Ovary (tissue), 9 donors: ENCODE results near the gene PZP. TPM values are rescaled to one million over a fixed set of nuclear protein-coding genes. Genes with fewer than 3 reads are reported as not detected.
"Not testable (repeated sequence)": the region's sequence is repeated elsewhere in the genome, so short reads cannot be mapped to it uniquely, and the experiment has no call there.

Experiments
- DNase-seq, 5 donors: peaks; one replicate each; pipeline ENCODE4 v3.0.0-alpha.2; 2019 to 2020
- H3K27ac ChIP-seq, 2 donors: fragments of 200-600 bp; one replicate each; pipeline versions ENCODE4 v1.5.1 to v1.8.0; 2019 to 2022
- H3K27me3 ChIP-seq: fragments of 200-600 bp; one replicate; pipeline ENCODE4 v1.8.0; 2022
- H3K36me3 ChIP-seq: fragments of 200-600 bp; sonication (generic); one replicate; pipeline ENCODE4 v1.5.1; 2019
- H3K4me1 ChIP-seq: one replicate; pipeline ENCODE4 v1.8.1; 2013; ENCODE audit warnings: mild to moderate bottlenecking, moderate library complexity; ENCODE audit not compliant: insufficient read depth
- H3K4me3 ChIP-seq: fragments of 200-600 bp; sonication (generic); one replicate; pipeline ENCODE4 v1.5.1; 2017
- H3K9me3 ChIP-seq, 2 donors: fragments of 200-600 bp in 1 of 2; sonication (generic) in 1 of 2; one replicate each; pipeline versions ENCODE4 v1.5.1 to v1.8.1; 2013 to 2019; ENCODE audit warnings: mild to moderate bottlenecking in 1 of 2, moderate library complexity in 1 of 2
- EP300 ChIP-seq: sonication (generic); formaldehyde crosslinking; IDR thresholded peaks from one replicate; pipeline ENCODE4 v1.6.1; 2017; ENCODE audit warnings: antibody characterized with exemption
- POLR2A ChIP-seq: fragments of 450-650 bp; IDR thresholded peaks from one replicate; pipeline ENCODE4 v1.6.1; 2017; ENCODE audit warnings: antibody characterized with exemption, mild to moderate bottlenecking, moderate library complexity
- WGBS, 3 donors: extraction: QIAGEN DNeasy Blood & Tissue Kit in 1 of 3; methylation state at CpG; one replicate each; pipeline versions ENCODE4 v1.1.5 to v1.1.7; 2013 to 2017; 5-methylcytosine and 5-hydroxymethylcytosine counted together
- intact Hi-C, 4 donors: fragments of 100-400 bp; cut with DNase I; formaldehyde crosslinking; loops; one replicate each; pipeline versions ENCODE4 v1.11.0 to v1.15.1; 2022 to 2023
- polyA plus RNA-seq, 2 donors: library from polyadenylated mRNA; stranded (reverse); fragments of 200-250 nt in 1 of 2; fragments of 350-450 nt in 1 of 2; fragmentation: Illumina TruSeq in 1 of 2; extraction: RNeasy Lipid Tissue Mini Kit (QIAGEN cat#74804) in 1 of 2; gene quantifications; one replicate each; pipeline ENCODE4 v1.2.3, GENCODE V29; 2013 to 2014
- total RNA-seq, 7 donors: library from RNA; depleted of rRNA in 2 of 7; stranded (reverse); fragments of >200 nt in 2 of 7; fragmentation: NEBNext Ultra II Directional in 3 of 7; extraction: Animal tissue kit (Norgen Biotek cat#: 25700) in 3 of 7; gene quantifications; one replicate each; pipeline versions ENCODE4 v1.1.0 to v1.2.4, GENCODE V29; 2016 to 2023
- TF ChIP-seq, protein P1 (sequence below), 3 donors: fragments of 450-650 bp in 2 of 3; fragments of 200-600 bp in 1 of 3; IDR thresholded peaks; one replicate each; pipeline versions ENCODE4 v1.5.1 to v1.8.0; 2016 to 2022; ENCODE audit warnings: antibody characterized with exemption in 3 of 3, mild to moderate bottlenecking in 1 of 3
- donor health status: DM: no; HTN: no; CAD: no; lungs with moderate emphysema.
- donor health status: DM: no; HTN: no; CAD: no.
- donor health status: Bipolar disorder and iron deficiency.
- donor health status: DM: yes; HTN: yes; CAD: no.
- donor health status: DM: no; HTN: no; CAD: no.
- donor health status: DM: yes; HTN: yes; CAD: no.

The PZP gene
- total and polyA plus RNA-seq, 9 donors, result 0.11 to 1.1 (median 0.21) TPM; not detected in 1

DNA sequence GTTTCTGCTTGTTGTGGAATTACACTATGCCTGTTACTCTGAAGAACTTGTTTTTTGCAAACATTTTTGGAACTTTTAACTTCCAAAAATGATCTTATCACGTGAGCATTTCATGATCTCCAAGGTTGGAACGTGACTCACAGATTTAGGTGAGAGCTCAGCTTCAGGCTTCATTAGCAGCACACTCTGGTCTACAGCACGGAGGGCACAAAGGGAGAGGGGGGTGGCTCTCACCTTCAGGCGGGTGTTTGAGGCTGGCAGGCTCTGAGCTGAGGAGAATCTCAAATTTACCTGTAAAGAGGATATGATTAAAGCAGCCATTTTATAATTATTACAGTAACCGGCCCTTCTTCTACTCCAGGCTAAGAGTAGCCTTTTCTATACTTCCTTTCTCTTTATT, 45.3 kb upstream of the PZP start:
- no peak for TF ChIP-seq EP300
- TF ChIP-seq, protein P1, sequence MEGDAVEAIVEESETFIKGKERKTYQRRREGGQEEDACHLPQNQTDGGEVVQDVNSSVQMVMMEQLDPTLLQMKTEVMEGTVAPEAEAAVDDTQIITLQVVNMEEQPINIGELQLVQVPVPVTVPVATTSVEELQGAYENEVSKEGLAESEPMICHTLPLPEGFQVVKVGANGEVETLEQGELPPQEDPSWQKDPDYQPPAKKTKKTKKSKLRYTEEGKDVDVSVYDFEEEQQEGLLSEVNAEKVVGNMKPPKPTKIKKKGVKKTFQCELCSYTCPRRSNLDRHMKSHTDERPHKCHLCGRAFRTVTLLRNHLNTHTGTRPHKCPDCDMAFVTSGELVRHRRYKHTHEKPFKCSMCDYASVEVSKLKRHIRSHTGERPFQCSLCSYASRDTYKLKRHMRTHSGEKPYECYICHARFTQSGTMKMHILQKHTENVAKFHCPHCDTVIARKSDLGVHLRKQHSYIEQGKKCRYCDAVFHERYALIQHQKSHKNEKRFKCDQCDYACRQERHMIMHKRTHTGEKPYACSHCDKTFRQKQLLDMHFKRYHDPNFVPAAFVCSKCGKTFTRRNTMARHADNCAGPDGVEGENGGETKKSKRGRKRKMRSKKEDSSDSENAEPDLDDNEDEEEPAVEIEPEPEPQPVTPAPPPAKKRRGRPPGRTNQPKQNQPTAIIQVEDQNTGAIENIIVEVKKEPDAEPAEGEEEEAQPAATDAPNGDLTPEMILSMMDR (IDR thresholded peaks at IDR 0.05), result no peak
- TF ChIP-seq POLR2A, result no peak
- intact Hi-C loops, result no loop called here
- no peaks in the 10 kb centered on the region for H3K36me3 ChIP-seq

DNA sequence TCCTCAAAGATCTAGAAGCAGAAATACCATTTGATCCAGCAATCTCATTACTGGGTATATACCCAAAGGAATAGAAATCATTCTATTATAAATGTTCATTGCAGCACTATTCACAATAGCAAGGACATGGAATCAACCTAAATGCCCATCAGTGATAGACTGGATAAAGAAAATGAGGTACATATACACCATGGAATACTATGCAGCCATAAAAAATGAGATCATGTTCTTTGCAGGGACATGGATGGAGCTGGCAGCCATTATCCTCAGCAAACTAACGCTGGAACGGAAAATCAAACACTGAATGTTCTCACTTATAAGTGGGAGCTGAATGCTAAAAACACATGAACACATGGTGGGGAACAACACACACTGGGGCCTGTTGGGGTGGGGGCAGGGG, 44.6 kb upstream of the PZP start:
- H3K9me3 ChIP-seq, intact Hi-C loops, H3K27ac ChIP-seq, H3K27me3 ChIP-seq, H3K4me3 ChIP-seq, DNase-seq, H3K36me3 ChIP-seq, H3K4me1 ChIP-seq: not testable (repeated sequence)
- WGBS, 3 donors, result 93 to 96% (median 95%) methylated on average over 2 of the region's 2 CpGs

More for the DNA sequence above, 45.3 kb upstream of the PZP start:
- no peaks in the 10 kb centered on the region for H3K9me3 ChIP-seq
- DNase-seq, result no peak
- H3K4me3 ChIP-seq, result no peak overlapping the region
- H3K27me3 ChIP-seq, result no peaks in the 10 kb centered on the region
- WGBS, 3 donors, result 16 to 31% (median 24%) methylated on average over 5 of the region's 5 CpGs
- H3K27ac ChIP-seq, result no peak overlapping the region
- H3K4me1 ChIP-seq, result no peaks in the 10 kb centered on the region

DNA sequence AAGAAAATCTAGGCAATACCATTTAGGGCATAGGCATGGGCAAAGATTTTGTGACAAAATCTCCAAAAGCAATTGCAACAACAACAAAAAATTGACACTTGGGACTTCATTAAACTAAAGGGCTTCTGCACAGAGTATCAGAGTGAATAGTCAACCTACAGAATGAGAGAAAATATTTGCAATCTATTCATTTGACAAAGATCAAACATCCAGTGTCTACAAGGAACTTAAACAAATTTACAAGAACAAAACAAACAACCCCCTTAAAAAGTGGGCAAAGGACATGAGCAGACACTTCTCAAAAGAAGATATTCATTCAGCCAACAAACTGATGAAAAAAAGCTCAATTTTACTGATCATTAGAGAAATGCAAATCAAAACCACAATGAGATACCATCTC, 44.1 kb upstream of the PZP start:
- H3K36me3 ChIP-seq, result no peaks in the 10 kb centered on the region
- no peaks in the 10 kb centered on the region for H3K9me3 ChIP-seq
- H3K27me3 ChIP-seq, result no peaks in the 10 kb centered on the region
- H3K4me1 ChIP-seq, result no peaks in the 10 kb centered on the region
- H3K4me3 ChIP-seq, result no peak overlapping the region
- TF ChIP-seq POLR2A (no peak), EP300 (no peak)
- TF ChIP-seq, protein P1 (IDR thresholded peaks at IDR 0.05), result no peak
- H3K27ac ChIP-seq, result no peak overlapping the region
- intact Hi-C loops, result no loop called here
- no peak for DNase-seq

DNA sequence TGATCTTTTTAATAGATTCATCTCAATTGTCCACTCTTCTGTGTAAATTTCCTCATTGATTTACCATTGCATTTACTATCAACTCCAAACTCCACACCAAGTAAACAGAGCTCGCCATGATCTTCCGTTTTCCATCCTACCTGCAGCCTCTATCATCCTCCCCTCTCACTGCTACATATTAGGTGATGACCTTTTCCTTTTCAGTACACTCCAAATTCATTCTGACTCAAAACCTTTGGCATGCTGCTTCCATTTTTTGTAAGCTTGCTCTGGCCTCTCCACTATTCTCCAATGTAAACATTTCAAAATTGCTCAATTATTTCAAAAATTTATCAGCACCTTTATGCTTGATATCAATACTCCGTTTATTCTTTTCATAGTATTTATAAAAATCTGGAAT, 40.2 kb upstream of the PZP start:
- Histone ChIP-seq H3K4me1 (no peaks in the 10 kb centered on the region), H3K4me3 (no peak overlapping the region), H3K27ac (no peak overlapping the region), H3K36me3 (no peaks in the 10 kb centered on the region), H3K27me3 (no peaks in the 10 kb centered on the region), H3K9me3 (no peaks in the 10 kb centered on the region)
- DNase-seq, result no peak
- TF ChIP-seq POLR2A (no peak), EP300 (no peak)
- TF ChIP-seq, protein P1 (IDR thresholded peaks at IDR 0.05), result no peak
- WGBS, 3 donors, result 56 to 76% (median 69%) methylated on average over 3 of the region's 3 CpGs
- intact Hi-C loops, result no loop called here

DNA sequence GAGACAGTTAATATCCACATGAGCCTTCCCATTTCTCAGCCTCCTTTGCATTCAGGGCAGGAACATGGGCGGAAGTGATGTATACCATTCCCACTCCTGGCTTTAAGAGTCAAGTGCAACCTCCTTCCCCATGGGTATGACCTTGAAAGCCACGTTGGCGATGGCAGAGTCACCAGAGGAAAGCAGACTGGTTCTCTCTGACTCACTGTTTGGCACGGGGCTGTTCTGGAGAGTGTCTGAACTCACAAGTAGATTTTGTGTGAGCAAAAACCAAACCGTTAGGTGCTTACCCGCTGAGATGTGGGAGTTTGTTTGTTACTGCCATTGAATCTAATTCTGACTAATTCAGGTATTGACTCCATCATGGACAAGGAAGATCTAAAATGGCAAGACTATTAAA, 36.7 kb upstream of the PZP start:
- TF ChIP-seq POLR2A, result no peak
- Histone ChIP-seq H3K4me1 (no peaks in the 10 kb centered on the region), H3K9me3 (no peaks in the 10 kb centered on the region), H3K27me3 (no peaks in the 10 kb centered on the region), H3K4me3 (no peak overlapping the region), H3K27ac (no peak overlapping the region), H3K36me3 (no peaks in the 10 kb centered on the region)
- WGBS, 3 donors, result 62 to 66% (median 64%) methylated on average over 6 of the region's 6 CpGs
- DNase-seq, result no peak
- intact Hi-C loops, result no loop called here
